ENCODE data around the gene AACS.
"Not testable (repeated sequence)": the region's sequence is repeated elsewhere in the genome, so short reads cannot be mapped to it uniquely, and the experiment has no call there.

AACS gene, protein sequence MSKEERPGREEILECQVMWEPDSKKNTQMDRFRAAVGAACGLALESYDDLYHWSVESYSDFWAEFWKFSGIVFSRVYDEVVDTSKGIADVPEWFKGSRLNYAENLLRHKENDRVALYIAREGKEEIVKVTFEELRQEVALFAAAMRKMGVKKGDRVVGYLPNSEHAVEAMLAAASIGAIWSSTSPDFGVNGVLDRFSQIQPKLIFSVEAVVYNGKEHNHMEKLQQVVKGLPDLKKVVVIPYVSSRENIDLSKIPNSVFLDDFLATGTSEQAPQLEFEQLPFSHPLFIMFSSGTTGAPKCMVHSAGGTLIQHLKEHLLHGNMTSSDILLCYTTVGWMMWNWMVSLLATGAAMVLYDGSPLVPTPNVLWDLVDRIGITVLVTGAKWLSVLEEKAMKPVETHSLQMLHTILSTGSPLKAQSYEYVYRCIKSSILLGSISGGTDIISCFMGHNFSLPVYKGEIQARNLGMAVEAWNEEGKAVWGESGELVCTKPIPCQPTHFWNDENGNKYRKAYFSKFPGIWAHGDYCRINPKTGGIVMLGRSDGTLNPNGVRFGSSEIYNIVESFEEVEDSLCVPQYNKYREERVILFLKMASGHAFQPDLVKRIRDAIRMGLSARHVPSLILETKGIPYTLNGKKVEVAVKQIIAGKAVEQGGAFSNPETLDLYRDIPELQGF

GRCh38 chr12:125065021-125065918 lies at the start of gene AACS:
AACS (plus strand) TSS chr12:125065435; CDS start chr12:125065585, 150 bp downstream.
- DNase-seq: peak; percentile 83

- peak; percentile 67 for DNase-seq
Observed at GRCh38 chr12:125015680-125016310, 49.4 kb upstream of the AACS start.

DNA sequence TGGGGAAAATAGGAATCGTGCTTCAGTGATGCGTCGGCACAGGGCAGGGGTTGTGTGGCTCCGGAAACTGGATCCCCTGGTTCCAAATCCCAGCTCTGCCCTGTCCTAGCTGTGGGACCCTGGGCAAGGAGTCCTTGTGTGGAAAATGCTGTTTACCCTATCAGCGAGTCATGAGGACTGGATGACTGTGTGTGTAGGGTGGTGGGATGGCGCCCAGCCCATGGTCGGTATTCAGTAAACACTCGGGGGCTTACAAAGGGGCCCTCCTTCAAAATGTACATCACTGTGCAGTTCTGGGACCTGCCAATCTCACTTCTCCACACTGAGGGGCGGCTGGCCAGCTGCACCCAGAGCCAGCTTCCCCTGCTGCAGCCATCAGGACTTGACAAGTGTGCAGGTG lies 47.4 kb upstream of the AACS start:
- no peak for DNase-seq

DNA sequence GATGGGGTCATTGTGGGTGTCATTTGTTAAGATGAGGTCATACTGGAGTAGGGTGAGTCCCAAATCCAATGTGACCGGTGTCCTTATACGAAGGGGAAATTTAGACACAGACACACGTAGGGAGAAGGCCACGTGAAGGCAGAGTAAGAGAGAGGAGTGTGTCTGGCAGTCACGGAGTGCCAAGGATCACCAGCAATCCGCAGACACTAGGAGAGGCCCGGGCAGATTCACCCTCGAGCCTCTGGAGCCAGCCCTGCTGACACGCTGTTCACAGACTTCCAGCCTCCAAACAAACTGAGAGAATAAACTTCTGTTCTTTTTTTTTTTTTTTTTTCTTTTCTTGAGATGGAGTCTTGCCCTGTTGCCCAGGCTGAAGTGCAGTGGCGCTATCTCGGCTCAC lies 46.9 kb upstream of the AACS start:
- no peak for DNase-seq

GRCh38 chr12:125021096-125021495 lies 44.1 kb upstream of the AACS start:
- no peak for DNase-seq

DNA sequence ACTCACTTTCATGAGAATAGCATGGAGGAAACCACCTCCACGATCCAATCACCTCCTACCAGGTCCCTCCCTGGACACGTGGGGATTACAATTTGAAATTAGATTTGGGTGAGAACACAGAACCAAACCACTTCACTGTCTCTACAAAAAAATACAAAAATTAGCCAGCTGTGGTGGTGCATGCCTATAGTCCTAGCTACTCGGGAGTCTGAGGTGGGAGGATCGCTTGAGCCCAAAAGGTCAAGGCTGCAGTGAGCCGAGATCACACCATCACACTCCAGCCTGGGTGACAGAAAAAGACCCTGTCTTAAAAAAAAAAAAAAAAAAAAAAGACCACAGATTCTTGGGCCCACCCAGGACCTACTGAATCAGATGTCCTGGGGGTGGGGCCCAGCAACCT lies 43.5 kb upstream of the AACS start:
- no peak for DNase-seq

DNA sequence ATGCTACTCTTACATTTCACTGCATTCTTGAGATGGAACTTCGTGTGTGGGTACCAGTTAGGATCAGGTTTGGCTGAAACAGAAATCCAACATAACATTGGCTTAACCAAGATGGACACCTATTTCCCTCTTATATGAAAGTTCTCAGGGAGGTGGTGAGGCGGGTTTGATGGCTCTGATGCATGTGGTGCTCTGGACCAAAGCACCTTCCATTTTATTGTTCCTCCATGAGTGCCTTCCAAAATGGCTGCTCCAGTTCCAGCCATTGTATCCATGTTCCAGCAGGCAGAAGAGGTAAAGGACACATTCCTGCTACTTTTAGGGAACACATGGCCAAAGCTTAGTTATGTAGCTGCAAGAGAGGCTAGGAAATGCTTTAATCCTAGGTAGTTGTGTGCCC lies 42.2 kb upstream of the AACS start:
- DNase-seq: no peak

DNA sequence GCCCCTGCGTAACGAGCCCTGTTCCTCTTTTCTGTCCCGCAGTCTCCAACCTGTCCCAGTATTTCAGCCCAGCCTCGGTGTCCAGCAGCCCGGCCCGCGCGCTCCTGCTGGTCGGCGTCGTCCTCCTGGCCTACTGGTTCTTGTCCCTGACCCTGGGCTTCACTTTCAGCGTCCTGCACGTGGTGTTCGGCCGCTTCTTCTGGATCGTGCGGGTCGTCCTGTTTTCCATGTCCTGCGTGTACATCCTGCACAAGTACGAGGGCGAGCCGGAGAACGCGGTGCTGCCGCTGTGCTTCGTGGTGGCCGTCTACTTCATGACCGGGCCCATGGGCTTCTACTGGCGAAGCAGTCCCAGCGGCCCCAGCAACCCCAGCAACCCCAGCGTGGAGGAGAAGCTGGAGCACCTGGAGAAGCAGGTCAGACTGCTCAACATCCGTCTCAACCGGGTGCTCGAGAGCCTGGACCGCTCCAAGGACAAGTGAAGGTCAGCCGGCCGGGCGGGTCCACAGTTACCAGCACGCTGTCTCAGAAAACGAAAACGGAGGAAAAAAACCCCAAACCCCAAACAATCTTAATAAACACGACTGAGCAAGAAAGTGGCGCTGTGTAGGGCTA lies 40.2 kb upstream of the AACS start:
- no peak for DNase-seq

DNA sequence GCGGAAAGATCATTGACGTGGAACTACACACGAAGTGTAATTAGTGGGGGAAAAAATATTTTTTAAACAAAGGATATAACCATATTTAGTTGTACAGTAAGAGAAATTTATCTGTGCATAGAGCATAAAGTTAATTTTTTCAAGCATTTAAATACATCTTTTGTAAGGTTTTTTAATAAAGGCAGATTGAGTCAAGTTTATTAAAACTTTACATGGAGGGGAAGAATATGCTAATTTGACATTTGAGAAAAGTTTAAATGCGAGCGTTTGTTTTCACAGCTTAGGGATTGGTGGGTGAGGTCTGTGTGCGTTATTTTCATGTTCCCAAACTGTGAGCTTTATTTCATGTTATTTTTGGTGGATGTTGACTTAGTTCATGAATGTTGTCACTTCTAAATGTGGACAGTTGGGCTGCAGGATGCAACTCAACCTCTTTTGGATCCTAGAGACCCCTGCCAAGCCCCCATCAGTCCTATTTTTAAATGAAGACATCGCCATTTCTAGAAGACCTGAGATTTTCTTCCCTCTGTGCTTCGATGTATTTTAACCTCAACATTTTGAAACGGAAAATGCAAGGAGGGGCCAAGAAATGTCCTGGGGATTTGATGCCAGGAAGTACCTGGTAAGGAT lies 39.5 kb upstream of the AACS start:
- DNase-seq: no peak

- no peak for DNase-seq
Observed at GRCh38 chr12:125028106-125028505, 37.1 kb upstream of the AACS start.

DNA sequence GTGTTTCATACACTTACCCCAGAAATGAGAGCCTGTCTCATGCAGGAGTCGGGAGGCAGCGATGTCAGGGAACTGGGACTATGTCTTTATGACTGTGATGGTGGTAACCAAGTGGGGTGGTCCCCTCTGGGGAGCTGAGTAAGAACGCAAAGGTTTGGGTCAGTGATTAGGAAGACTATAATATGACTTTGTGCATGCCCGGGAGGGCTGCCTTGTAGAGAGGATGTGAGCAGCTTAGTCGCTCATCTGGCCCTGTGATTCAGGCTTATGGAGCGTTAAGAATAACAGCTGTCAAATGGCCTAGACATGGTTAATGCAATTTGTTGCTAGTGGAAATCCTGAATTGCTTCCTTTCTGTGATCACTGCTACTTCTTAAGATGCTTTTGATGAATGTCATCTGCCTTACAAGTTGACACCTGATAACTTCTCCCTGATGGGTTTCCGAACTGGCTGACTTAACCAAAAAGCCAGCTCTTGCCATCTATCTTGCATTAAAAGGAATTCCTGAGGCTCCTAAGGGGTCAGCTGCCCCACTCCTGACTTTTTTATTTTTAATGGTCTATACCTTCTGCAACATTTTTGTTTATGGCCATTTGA lies 35.4 kb upstream of the AACS start:
- DNase-seq: no peak

DNA sequence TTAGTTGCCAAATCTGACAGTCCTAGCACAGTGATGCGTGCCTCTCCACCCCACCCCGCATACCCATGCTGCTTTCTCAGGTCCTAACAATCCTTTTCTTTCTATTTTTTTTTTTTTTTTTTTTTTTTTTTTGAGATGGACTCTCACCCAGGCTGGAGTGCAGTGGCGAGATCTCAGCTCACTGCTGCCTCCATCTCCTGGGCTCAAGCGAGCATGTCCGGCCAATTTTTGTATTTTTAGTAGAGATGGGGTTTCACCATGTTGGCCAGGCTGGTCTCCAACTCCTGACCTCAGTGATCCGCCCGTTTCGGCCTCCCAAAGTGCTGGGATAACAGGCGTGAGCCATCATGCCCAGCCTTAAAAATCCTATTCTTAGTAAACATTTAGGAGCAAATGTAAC lies 33.8 kb upstream of the AACS start:
- not testable (repeated sequence) for DNase-seq

DNA sequence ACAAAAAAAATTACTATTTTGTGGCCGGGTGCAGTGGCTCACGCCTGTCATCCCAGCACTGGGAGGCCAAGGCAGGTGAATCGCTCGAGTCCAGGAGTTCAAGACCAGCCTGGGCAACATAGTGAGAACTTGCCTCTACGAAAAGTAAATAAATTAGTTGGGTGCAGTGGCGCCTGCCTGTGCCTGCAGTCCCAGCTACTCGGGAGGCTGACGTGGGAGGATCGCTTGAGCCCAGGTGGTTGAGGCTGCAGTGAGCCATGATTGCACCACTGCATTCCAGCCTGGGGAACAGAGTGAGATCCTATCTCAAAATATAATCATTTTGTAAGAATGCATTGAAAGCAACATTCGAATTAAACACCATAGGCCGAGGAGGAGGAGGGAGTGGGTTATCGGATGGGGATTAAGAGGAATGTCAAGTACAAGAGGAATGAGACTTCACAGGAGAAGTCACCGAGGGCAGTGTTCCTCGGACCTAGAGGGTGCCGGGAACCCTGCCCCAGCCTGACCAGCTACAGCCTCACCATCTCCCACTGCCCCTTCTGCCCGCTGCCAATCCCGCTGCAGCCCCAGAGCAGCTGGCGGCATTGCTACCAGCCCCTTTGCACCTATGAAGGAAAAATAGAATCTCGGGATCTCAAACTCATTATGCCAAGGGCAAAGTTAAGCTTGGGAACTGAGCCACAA lies 32.6 kb upstream of the AACS start:
- no peak for DNase-seq

DNA sequence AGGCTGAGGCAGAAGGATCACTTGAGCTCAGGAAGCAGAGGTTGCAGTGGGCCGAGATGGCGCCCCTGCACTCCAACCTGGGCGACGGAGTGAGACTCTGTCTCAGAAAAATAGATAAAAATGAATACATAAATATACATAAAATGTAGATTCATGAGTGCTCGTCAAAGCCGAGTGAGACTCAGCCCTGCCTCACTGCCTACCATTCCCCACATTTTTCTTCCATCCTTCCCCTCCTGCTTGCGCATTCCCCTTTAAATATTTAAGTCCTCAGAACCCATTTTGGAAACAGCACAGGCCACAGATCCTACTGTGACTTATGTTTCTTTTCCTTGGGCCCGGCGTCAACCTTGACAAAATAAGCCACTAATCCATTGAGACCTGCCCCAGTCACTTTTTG lies 31.9 kb upstream of the AACS start:
- no peak for DNase-seq

DNA sequence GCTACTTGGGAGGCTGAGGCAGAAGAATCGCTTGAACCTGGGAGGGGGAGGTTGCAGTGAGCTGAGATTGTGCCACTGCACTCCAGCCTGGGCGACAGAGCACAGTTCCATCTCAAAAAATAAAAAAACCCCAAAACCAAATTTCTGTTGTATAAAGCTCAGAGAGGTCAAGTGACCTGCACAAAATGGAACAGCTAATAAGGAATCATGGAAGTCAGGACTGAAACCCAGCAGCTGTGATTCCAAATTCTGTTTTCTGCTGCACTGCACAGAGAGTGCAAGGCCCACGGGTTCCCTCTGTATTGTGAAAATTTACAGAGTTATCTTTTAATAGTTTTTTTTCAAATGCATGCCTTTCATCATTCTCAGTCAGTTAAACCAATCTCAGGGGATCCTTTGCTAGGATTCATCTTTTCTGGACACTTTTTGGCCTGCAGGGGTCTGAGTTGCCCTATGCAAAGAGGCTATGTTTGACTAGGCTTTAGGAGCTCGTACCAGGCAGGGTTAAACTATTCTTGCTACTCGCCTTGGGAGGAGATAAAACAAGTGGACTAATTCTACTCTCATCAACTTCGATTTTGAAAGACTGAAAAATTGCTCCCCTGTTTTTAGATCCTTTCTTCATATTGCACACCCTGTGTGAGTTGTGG lies 26.1 kb upstream of the AACS start:
- no peak for DNase-seq

- no peak for DNase-seq
Observed at GRCh38 chr12:125049093-125049458, 16.2 kb upstream of the AACS start.

DNA sequence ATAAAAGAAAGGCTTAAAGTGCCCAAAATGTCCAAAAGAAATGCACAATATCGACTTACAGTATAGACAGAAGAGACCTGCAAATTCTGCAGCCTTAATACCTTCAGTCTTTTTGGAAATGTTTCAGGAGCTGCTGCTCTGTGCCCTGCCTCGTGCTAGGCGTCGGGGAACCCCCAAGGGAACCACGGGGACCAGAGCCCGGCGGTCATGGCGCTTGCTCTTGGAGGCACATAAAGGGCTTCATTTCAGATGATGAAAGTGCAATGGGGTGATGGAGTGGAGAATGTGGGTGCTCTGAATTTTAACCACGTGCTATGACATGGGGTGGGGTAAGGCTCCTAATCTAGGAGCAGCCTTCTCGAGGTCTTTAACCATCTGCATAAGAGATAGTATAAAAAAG lies 14.8 kb upstream of the AACS start:
- no peak for DNase-seq

DNA sequence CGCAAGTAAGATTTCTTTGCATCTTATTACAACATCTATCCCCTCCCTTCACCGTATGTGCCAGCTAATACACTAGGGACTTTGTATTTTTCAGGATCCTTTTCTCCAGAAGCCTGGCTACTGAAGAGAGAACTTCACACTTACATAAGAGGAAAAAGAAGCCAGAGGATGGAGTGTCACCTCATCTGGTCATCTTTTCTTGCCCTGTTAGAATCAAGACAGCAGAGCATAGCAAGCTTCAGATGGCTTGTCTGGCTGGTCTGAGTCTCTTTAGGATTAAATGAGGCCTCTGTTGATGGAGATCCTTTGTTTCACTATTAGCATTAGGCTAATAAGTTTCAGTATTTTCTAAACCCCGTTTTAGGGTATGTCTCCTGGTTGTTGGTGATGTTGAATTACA lies 14.4 kb upstream of the AACS start:
- DNase-seq: no peak

DNA sequence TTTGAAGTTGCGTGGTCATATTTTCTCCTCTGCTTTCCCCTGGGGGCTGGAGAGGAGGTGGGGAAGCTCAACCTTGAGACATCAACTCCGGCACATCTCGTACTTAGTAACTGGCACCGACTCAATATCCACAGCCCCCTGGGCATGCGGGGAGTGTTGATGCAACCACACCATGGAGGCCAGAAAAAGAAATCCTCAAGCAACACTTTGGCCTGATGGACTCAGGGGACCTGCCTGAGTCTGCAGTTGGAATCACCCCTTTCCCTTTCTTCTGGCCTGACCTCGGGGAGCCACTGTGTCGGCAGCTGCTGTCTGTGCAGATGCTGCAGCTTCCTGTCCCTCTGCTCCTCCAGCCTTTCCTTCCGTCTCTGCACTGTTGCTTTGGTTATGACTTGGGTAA lies 11.4 kb upstream of the AACS start:
- no peak for DNase-seq

DNA sequence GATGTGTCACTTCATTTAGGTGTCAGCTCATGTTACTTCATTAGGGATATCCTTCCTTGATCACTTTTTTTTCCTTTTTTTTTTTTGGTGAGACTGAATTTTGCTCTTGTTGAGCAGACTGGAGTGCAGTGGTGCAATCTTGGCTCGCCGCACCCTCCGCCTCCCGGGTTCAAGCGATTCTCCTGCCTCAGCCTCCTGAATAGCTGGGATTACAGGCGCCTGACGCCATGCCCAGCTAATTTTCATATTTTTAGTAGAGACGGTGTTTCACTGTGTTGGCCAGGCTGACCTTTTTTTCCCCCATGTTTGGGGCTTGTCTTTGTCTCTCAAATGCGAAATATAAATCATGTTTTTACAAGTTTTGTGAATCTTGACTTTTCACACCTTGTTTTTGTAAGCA lies 9.6 kb upstream of the AACS start:
- no peak for DNase-seq

DNA sequence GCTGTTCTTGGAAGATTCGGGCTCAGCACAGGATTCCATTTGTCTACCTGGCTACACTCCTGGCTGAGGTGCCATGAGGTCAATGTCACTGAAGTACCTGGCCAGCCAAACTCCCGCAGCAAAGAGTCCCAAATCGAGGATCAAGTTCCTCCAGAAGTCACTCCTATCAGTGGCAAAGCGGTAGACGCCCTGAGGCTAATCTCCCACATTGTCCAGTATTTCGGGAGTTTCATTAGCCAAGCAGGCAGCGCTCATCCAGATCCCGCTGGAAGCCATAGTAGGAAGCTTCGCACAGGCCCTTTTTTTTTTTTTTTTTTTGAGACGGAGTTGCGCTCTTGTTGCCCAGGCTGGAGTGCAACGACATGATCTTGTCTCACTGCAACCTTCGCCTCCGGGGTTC lies 8.9 kb upstream of the AACS start:
- DNase-seq: no peak
